RWPE1 (cell line): Measurements from ENCODE around the gene GDF10.

Source experiments
- CTCF ChIA-PET: fragments of 350-600 bp; sonication (Branson Sonifier 250); formaldehyde crosslinking; extraction: SDS; loops from one replicate; lab custom pipeline; 2021; lab: Yijun Ruan, JAX
- POLR2A ChIA-PET: fragments of 400-600 bp; formaldehyde crosslinking; extraction: SDS; loops from one replicate; lab custom pipeline; 2020; ENCODE audit warnings: antibody characterized with exemption; ENCODE audit not compliant: low non-redundant PET; lab: Yijun Ruan, JAX
- DNase-seq: peaks from one replicate; pipeline ENCODE4 v3.0.0; 2012; ENCODE audit warnings: low spot score
- H3K27ac ChIP-seq: fragments of 450-650 bp; 2 replicates; pipeline ENCODE4 v1.5.1; 2017
- TF ChIP-seq, protein P1 (sequence below): fragments of 450-650 bp; conservative IDR thresholded peaks from 2 replicates; pipeline ENCODE4 v1.5.1; 2017; ENCODE audit warnings: low read depth, mild to moderate bottlenecking

GDF10 gene

DNA sequence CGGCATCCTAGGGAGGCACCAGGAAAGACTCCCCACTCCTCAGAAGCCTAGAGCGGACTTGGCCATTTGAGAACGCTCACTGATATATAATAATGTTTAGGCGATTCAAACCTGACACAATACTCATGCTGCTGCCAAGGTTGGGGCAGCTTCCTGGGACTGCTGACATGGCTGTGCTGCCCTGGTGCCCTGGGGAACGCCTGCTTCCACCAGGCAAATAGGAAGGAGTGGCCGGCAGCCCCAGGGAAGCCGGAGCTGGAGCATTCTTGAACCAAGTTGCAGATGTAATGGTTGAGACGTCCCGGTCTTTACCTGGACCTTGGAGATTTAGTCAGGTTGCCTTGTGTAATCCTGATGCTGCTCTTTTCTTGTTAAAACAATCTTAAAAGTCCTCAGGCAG is 8.8 kb downstream of the GDF10 start:
- ChIA-PET POLR2A (no interaction called here), CTCF (interaction anchor here (1.0 kb wide), 1 partner anchor 284 kb away, joined by 4 read pairs; no protein-coding TSS in a partner anchor)
- TF ChIP-seq, protein P1, sequence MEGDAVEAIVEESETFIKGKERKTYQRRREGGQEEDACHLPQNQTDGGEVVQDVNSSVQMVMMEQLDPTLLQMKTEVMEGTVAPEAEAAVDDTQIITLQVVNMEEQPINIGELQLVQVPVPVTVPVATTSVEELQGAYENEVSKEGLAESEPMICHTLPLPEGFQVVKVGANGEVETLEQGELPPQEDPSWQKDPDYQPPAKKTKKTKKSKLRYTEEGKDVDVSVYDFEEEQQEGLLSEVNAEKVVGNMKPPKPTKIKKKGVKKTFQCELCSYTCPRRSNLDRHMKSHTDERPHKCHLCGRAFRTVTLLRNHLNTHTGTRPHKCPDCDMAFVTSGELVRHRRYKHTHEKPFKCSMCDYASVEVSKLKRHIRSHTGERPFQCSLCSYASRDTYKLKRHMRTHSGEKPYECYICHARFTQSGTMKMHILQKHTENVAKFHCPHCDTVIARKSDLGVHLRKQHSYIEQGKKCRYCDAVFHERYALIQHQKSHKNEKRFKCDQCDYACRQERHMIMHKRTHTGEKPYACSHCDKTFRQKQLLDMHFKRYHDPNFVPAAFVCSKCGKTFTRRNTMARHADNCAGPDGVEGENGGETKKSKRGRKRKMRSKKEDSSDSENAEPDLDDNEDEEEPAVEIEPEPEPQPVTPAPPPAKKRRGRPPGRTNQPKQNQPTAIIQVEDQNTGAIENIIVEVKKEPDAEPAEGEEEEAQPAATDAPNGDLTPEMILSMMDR = no peak
- no peak for DNase-seq
- H3K27ac ChIP-seq = no peak overlapping the region

DNA sequence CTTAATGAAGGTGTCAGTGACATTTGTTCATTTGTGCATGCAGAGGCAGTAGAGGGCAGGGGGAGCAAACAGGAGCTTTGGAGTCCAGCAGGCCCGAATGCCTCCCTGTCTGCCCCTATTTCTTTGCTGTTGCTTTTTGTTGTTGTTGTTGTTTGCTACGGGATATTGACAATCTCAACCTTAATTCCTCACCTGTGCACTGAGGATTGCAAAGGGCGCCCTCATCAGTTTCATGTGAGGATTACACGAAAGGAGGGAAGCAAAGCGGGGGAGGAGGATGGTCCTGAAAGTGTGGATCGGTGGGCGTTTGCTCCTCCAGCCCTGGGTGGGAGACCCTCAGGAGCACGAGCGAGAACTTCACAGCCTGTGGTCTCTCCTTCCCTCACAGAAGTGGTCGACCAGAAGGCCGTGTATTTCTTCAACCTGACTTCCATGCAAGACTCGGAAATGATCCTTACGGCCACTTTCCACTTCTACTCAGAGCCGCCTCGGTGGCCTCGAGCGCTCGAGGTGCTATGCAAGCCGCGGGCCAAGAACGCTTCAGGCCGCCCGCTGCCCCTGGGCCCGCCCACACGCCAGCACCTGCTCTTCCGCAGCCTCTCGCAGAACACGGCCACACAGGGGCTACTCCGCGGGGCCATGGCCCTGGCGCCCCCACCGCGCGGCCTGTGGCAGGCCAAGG is 9.6 kb downstream of the GDF10 start:
- DNase-seq = no peak
- H3K27ac ChIP-seq = no peak overlapping the region
- TF ChIP-seq, protein P1 = 0 out of 2 replicates have a peak, but pooled peaks have one; percentile 9
- POLR2A ChIA-PET = no interaction called here
- CTCF ChIA-PET = interaction anchor here (1.0 kb wide), 1 partner anchor 285 kb away, joined by 4 read pairs; no protein-coding TSS in a partner anchor

DNA sequence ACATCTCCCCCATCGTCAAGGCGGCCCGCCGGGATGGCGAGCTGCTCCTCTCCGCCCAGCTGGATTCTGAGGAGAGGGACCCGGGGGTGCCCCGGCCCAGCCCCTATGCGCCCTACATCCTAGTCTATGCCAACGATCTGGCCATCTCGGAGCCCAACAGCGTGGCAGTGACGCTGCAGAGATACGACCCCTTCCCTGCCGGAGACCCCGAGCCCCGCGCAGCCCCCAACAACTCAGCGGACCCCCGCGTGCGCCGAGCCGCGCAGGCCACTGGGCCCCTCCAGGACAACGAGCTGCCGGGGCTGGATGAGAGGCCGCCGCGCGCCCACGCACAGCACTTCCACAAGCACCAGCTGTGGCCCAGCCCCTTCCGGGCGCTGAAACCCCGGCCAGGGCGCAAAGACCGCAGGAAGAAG is 10.1 kb downstream of the GDF10 start:
- no peak for DNase-seq
- CTCF ChIA-PET = no interaction called here
- no peak overlapping the region for H3K27ac ChIP-seq
- POLR2A ChIA-PET = no interaction called here
- TF ChIP-seq, protein P1 = no peak

DNA sequence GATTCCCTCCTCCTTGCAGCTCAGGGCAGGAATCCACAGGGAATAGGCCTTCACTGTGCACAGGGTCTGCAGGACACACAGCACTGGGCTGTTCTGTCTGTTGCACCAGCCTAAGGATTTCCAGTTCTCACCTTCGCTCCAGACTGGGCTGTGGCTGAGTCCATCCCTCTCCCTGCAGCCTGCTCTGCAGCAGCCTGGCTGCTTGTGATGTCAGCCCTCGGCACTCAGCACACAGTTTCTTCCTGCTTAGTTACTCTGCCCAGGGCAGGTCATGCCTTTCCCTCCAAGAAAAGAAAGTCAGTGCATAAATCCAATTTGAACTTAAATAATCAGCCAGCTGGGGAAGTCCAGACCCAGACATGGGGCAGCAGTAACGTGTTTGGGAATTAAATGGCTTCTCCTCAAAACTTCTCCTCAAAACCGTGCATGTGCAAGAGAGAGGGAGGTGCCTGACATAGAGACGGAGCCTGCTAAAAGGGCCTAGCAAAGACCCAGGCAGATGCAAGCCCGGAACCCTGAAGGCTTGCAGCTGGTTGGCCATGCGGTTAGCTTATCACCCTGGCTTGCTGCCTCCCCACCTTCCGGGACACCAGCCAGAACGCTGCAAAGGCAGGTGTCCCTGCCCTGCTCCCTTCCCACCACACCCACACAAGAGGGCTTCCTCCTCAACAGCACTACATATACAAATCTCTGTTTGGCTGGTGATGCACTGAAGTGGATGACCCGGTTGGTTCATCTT is 11.4 kb downstream of the GDF10 start:
- no peak overlapping the region for H3K27ac ChIP-seq
- DNase-seq = no peak
- POLR2A ChIA-PET = no interaction called here
- TF ChIP-seq, protein P1 = no peak
- CTCF ChIA-PET = interaction anchor here (0.5 to 5.7 kb wide), 23 partner anchors 8 to 311 kb away, joined by 3 to 60 read pairs (median 4); partner anchors contain the start of gene GDF2

DNA sequence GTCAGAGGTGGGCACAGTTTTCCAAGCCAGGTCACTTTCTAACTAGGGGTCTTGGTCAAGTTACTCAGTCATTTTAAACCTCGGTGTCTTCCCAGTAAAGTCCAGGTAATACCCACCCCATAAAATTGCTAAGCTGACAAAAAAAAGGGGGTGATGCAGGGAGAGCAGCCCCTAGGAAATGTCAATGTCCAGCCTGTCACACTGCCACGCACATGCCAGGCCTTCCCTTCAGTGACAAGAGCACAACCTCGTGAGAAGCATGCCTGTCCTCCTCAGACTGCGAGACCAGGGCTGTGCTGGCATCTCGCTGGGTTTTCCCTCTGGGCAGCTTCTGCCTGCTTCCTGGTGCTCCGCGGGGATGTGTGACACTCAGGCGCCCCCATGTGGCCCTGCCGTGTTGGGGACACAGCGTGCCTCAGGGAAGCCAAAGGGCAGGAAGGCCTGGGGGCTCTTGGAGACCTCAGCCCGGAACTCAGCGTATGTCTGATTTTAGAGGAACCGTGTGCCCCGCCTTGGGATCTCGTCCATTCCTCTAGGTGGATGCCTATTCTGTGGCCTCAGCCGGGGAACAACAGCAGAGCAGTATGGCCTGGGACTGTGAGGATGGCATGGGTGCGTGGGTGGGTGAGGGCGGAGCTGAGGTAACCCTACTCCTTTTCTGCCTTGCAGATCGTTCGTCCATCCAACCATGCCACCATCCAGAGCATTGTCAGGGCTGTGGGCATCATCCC is 12.1 kb downstream of the GDF10 start:
- POLR2A ChIA-PET = no interaction called here

More for the DNA sequence above, 12.1 kb downstream of the GDF10 start:
- DNase-seq = peak; percentile 73
- TF ChIP-seq, protein P1 = peak; percentile 68
- no peak overlapping the region for H3K27ac ChIP-seq
- CTCF ChIA-PET = interaction anchor here (0.5 to 5.7 kb wide), 25 partner anchors 9 to 1671 kb away, joined by 3 to 60 read pairs (median 4); partner anchors contain the start of gene GDF2
